ENCODE results near the gene RIN1.

The RIN1 gene

GRCh38 chr11:66287211-66287888, 48.9 kb downstream of the RIN1 start:
- WGBS: 90% methylated on average over 7 of the region's 10 CpGs
- peak overlapping the region; percentile 27 for H2AK5ac ChIP-seq (ENCODE audit: low read length, severe bottlenecking)
- H3K4ac ChIP-seq (ENCODE audit: low read depth in 1 of 2, low read length in 2 of 2): no peak overlapping the region
- H3K4me3 ChIP-seq (ENCODE audit: insufficient read depth in 1 of 2, low read depth in 1 of 2, low read length in 2 of 2): peak overlapping the region in 1 of 2 experiments; percentile 92
- H3K4me2 ChIP-seq (ENCODE audit: low read length, poor library complexity, severe bottlenecking): peak overlapping the region; percentile 90
- H4K8ac ChIP-seq (ENCODE audit: low read length): peak overlapping the region; percentile 45
- no peak overlapping the region for H2BK15ac ChIP-seq (ENCODE audit: low read depth, poor library complexity, severe bottlenecking)
- H3K18ac ChIP-seq (ENCODE audit: low read depth in 1 of 2, low read length in 2 of 2): no peak overlapping the region
- H3K36me3 ChIP-seq (ENCODE audit: control insufficient read depth in 1 of 2, insufficient read depth in 2 of 2, low read depth in 1 of 2, low read length in 2 of 2): peaks cover 36 to 51% of the 10 kb centered on the region in 2 experiments
- no peak overlapping the region for H2BK120ac ChIP-seq (ENCODE audit: low read depth, low read length)
- no peak overlapping the region for H2BK5ac ChIP-seq (ENCODE audit: low read depth, low read length, poor library complexity, severe bottlenecking)
- peak overlapping the region in 1 of 2 experiments; percentile 87 for H3K23ac ChIP-seq (ENCODE audit: low read length in 2 of 2)
- peak overlapping the region in 1 of 2 experiments; percentile 21 for H2BK12ac ChIP-seq (ENCODE audit: low read length in 2 of 2)
- H3K9me3 ChIP-seq (ENCODE audit: control insufficient read depth, low read length): no peaks in the 10 kb centered on the region
- DNase-seq: no peak
- peaks cover 46% of the 10 kb centered on the region for H3K4me1 ChIP-seq (ENCODE audit: control insufficient read depth, insufficient read depth, low read depth, low read length)
- H3K27me3 ChIP-seq (ENCODE audit: control insufficient read depth in 1 of 2, insufficient read depth in 1 of 2, low read length in 2 of 2): peaks cover 12 to 16% of the 10 kb centered on the region in 2 experiments
- peak overlapping the region; percentile 99 for H3K9ac ChIP-seq (ENCODE audit: low read length)
- no peak overlapping the region for H3K14ac ChIP-seq (ENCODE audit: low read length in 2 of 2)
- peaks cover 28% of the 10 kb centered on the region for H3K79me1 ChIP-seq (replicated peaks; ENCODE audit: low read length, poor library complexity, severe bottlenecking)
- H4K91ac ChIP-seq (ENCODE audit: low read length): no peak overlapping the region
- no peak overlapping the region for H3K27ac ChIP-seq (ENCODE audit: low read length, poor library complexity, severe bottlenecking)
- no peak overlapping the region for H2AFZ ChIP-seq (ENCODE audit: low read depth, low read length)

GRCh38 chr11:66286699-66287098, 49.5 kb downstream of the RIN1 start:
- H3K14ac ChIP-seq (ENCODE audit: low read length in 2 of 2): no peak overlapping the region
- DNase-seq: no peak
- no peaks in the 10 kb centered on the region for H3K9me3 ChIP-seq (ENCODE audit: control insufficient read depth, low read length)
- 94% methylated on average over 5 of the region's 5 CpGs for WGBS
- no peak overlapping the region for H3K18ac ChIP-seq (ENCODE audit: low read depth in 1 of 2, low read length in 2 of 2)
- H2BK5ac ChIP-seq (ENCODE audit: low read depth, low read length, poor library complexity, severe bottlenecking): no peak overlapping the region
- peak overlapping the region; percentile 65 for H4K91ac ChIP-seq (ENCODE audit: low read length)
- no peak overlapping the region for H2BK120ac ChIP-seq (ENCODE audit: low read depth, low read length)
- peaks cover 46% of the 10 kb centered on the region for H3K4me1 ChIP-seq (ENCODE audit: control insufficient read depth, insufficient read depth, low read depth, low read length)
- H3K4me2 ChIP-seq (ENCODE audit: low read length, poor library complexity, severe bottlenecking): no peak overlapping the region
- no peak overlapping the region for H2BK15ac ChIP-seq (ENCODE audit: low read depth, poor library complexity, severe bottlenecking)
- H3K4me3 ChIP-seq (ENCODE audit: insufficient read depth in 1 of 2, low read depth in 1 of 2, low read length in 2 of 2): no peak overlapping the region
- peaks cover 11% of the 10 kb centered on the region in 2 experiments for H3K27me3 ChIP-seq (ENCODE audit: control insufficient read depth in 1 of 2, insufficient read depth in 1 of 2, low read length in 2 of 2)
- no peak overlapping the region for H2AK5ac ChIP-seq (ENCODE audit: low read length, severe bottlenecking)
- no peak overlapping the region for H2BK12ac ChIP-seq (ENCODE audit: low read length in 2 of 2)
- H3K4ac ChIP-seq (ENCODE audit: low read depth in 1 of 2, low read length in 2 of 2): no peak overlapping the region
- H3K23ac ChIP-seq (ENCODE audit: low read length in 2 of 2): no peak overlapping the region
- peak overlapping the region; percentile 59 for H4K8ac ChIP-seq (ENCODE audit: low read length)
- H3K79me1 ChIP-seq (replicated peaks; ENCODE audit: low read length, poor library complexity, severe bottlenecking): peaks cover 28% of the 10 kb centered on the region
- no peak overlapping the region for H2AFZ ChIP-seq (ENCODE audit: low read depth, low read length)
- peaks cover 36 to 51% of the 10 kb centered on the region in 2 experiments for H3K36me3 ChIP-seq (ENCODE audit: control insufficient read depth in 1 of 2, insufficient read depth in 2 of 2, low read depth in 1 of 2, low read length in 2 of 2)
- H3K9ac ChIP-seq (ENCODE audit: low read length): no peak overlapping the region
- H3K27ac ChIP-seq (ENCODE audit: low read length, poor library complexity, severe bottlenecking): no peak overlapping the region

GRCh38 chr11:66285250-66285947, 50.8 kb downstream of the RIN1 start:
- no peak overlapping the region for H2BK5ac ChIP-seq (ENCODE audit: low read depth, low read length, poor library complexity, severe bottlenecking)
- H3K79me1 ChIP-seq (replicated peaks; ENCODE audit: low read length, poor library complexity, severe bottlenecking): peaks cover 28% of the 10 kb centered on the region
- H3K14ac ChIP-seq (ENCODE audit: low read length in 2 of 2): no peak overlapping the region
- no peak overlapping the region for H4K91ac ChIP-seq (ENCODE audit: low read length)
- no peak overlapping the region for H3K9ac ChIP-seq (ENCODE audit: low read length)
- H3K23ac ChIP-seq (ENCODE audit: low read length in 2 of 2): no peak overlapping the region
- H3K27me3 ChIP-seq (ENCODE audit: control insufficient read depth in 1 of 2, insufficient read depth in 1 of 2, low read length in 2 of 2): peaks cover 0 to under 1% of the 10 kb centered on the region in 2 experiments
- H3K27ac ChIP-seq (ENCODE audit: low read length, poor library complexity, severe bottlenecking): no peak overlapping the region
- no peak overlapping the region for H2AK5ac ChIP-seq (ENCODE audit: low read length, severe bottlenecking)
- no peak overlapping the region for H2BK15ac ChIP-seq (ENCODE audit: low read depth, poor library complexity, severe bottlenecking)
- H3K36me3 ChIP-seq (ENCODE audit: control insufficient read depth in 1 of 2, insufficient read depth in 2 of 2, low read depth in 1 of 2, low read length in 2 of 2): peaks cover 36 to 51% of the 10 kb centered on the region in 2 experiments
- whole genome bisulfite sequencing: 94% methylated on average over 13 of the region's 13 CpGs
- H3K9me3 ChIP-seq (ENCODE audit: control insufficient read depth, low read length): no peaks in the 10 kb centered on the region
- H2BK12ac ChIP-seq (ENCODE audit: low read length in 2 of 2): no peak overlapping the region
- no peak for DNase-seq
- no peak overlapping the region for H3K4ac ChIP-seq (ENCODE audit: low read depth in 1 of 2, low read length in 2 of 2)
- no peak overlapping the region for H2BK120ac ChIP-seq (ENCODE audit: low read depth, low read length)
- H4K8ac ChIP-seq (ENCODE audit: low read length): no peak overlapping the region
- no peak overlapping the region for H3K4me3 ChIP-seq (ENCODE audit: insufficient read depth in 1 of 2, low read depth in 1 of 2, low read length in 2 of 2)
- no peak overlapping the region for H2AFZ ChIP-seq (ENCODE audit: low read depth, low read length)
- H3K4me2 ChIP-seq (ENCODE audit: low read length, poor library complexity, severe bottlenecking): no peak overlapping the region
- no peak overlapping the region for H3K18ac ChIP-seq (ENCODE audit: low read depth in 1 of 2, low read length in 2 of 2)
- H3K4me1 ChIP-seq (ENCODE audit: control insufficient read depth, insufficient read depth, low read depth, low read length): peaks cover 46% of the 10 kb centered on the region

GRCh38 chr11:66284526-66285078, 51.6 kb downstream of the RIN1 start:
- peaks cover under 1 to 2% of the 10 kb centered on the region in 2 experiments for H3K27me3 ChIP-seq (ENCODE audit: control insufficient read depth in 1 of 2, insufficient read depth in 1 of 2, low read length in 2 of 2)
- no peak overlapping the region for H3K4me2 ChIP-seq (ENCODE audit: low read length, poor library complexity, severe bottlenecking)
- no peak overlapping the region for H3K27ac ChIP-seq (ENCODE audit: low read length, poor library complexity, severe bottlenecking)
- H4K8ac ChIP-seq (ENCODE audit: low read length): no peak overlapping the region
- H3K79me1 ChIP-seq (replicated peaks; ENCODE audit: low read length, poor library complexity, severe bottlenecking): peaks cover 28% of the 10 kb centered on the region
- no peaks in the 10 kb centered on the region for H3K9me3 ChIP-seq (ENCODE audit: control insufficient read depth, low read length)
- no peak overlapping the region for H2BK12ac ChIP-seq (ENCODE audit: low read length in 2 of 2)
- no peak for DNase-seq
- H2AFZ ChIP-seq (ENCODE audit: low read depth, low read length): no peak overlapping the region
- no peak overlapping the region for H3K14ac ChIP-seq (ENCODE audit: low read length in 2 of 2)
- no peak overlapping the region for H3K4me3 ChIP-seq (ENCODE audit: insufficient read depth in 1 of 2, low read depth in 1 of 2, low read length in 2 of 2)
- H3K36me3 ChIP-seq (ENCODE audit: control insufficient read depth in 1 of 2, insufficient read depth in 2 of 2, low read depth in 1 of 2, low read length in 2 of 2): peaks cover 36 to 51% of the 10 kb centered on the region in 2 experiments
- H4K91ac ChIP-seq (ENCODE audit: low read length): no peak overlapping the region
- H3K4me1 ChIP-seq (ENCODE audit: control insufficient read depth, insufficient read depth, low read depth, low read length): peaks cover 40% of the 10 kb centered on the region
- no peak overlapping the region for H3K4ac ChIP-seq (ENCODE audit: low read depth in 1 of 2, low read length in 2 of 2)
- H2BK15ac ChIP-seq (ENCODE audit: low read depth, poor library complexity, severe bottlenecking): no peak overlapping the region
- no peak overlapping the region for H2BK120ac ChIP-seq (ENCODE audit: low read depth, low read length)
- H2BK5ac ChIP-seq (ENCODE audit: low read depth, low read length, poor library complexity, severe bottlenecking): no peak overlapping the region
- WGBS: 96% methylated on average over 15 of the region's 16 CpGs
- no peak overlapping the region for H3K9ac ChIP-seq (ENCODE audit: low read length)
- H3K18ac ChIP-seq (ENCODE audit: low read depth in 1 of 2, low read length in 2 of 2): no peak overlapping the region
- H2AK5ac ChIP-seq (ENCODE audit: low read length, severe bottlenecking): no peak overlapping the region
- no peak overlapping the region for H3K23ac ChIP-seq (ENCODE audit: low read length in 2 of 2)

Data from mesenchymal stem cell (in vitro differentiated cells and primary cell).